GM12874 (cell line): ENCODE results near the gene CETN3.

Experiments used
- CTCF ChIP-seq: IDR thresholded peaks from 2 replicates; pipeline ENCODE4 v1.5.1; 2011; ENCODE audit warnings: low read depth, mild to moderate bottlenecking, control low read depth, low read length, moderate library complexity; ENCODE audit not compliant: insufficient read depth

The CETN3 gene

GRCh38 chr5:90383903-90384302 is 25.7 kb downstream of the CETN3 start:
- no peak for TF ChIP-seq CTCF

GRCh38 chr5:90381213-90381929 is 28.2 kb downstream of the CETN3 start:
- no peak for TF ChIP-seq CTCF

GRCh38 chr5:90379652-90380051 is 29.9 kb downstream of the CETN3 start:
- no peak for TF ChIP-seq CTCF

- no peak for TF ChIP-seq CTCF
Measured at GRCh38 chr5:90378752-90379151, 30.8 kb downstream of the CETN3 start.

DNA sequence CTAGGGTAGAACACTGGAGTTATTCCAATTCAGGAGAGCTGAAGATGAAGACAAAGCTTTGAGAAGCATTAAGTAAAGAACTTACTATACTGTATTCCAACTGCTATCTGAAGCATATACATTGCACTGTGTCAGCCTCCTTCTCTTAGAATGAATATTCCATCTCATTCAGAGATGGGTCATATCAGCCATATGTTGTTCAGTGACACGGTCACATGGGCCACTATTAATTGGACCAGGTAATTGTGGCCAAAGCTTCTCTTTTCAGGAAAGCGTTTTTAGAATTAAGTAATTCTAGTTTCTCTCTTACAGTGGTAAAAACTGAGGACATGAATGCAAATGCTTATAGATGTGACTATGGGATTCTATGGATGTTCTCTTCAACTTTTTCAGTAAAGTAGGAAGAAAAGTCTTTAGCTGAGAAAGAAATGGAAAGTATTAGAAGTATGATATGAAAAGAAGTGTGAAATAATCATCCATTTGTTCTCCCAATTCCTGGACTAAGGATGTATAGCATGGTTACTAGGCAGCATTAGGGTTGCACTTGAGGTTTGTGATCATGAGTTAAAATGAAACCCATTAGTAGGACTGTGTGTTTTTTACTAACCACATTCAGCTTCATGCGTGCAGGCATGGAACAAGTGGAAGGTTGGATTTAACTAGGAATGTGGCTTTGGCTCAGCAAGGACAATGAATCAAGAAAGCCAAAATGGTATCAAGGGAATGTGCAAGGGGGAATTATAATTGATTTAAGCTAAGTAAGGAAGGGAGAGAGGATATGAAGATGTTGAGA is 40.9 kb downstream of the CETN3 start:
- no peak for TF ChIP-seq CTCF

- no peak for TF ChIP-seq CTCF
Measured at GRCh38 chr5:90367879-90368278, 41.7 kb downstream of the CETN3 start.

DNA sequence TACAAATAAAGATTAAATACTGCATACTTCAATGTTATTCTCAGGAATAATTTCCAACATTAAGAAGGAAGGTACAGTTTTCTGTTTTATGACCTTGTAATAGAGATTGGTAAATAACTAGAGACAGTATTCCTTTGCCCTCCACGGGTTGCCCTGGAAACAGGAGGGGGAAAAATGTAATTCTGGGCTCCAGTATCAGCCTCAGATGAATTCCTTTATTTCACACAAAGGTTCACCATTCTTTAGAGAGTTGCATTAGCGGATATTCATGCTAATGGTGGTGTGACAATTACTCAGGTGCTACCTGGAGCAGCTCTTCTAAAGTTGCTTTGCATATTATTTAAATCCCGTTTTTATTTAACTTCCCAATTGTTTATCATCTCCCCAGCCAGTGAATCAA is 42.6 kb downstream of the CETN3 start:
- no peak for TF ChIP-seq CTCF
